Keratinocyte (primary cell): ENCODE data around the gene SEPTIN10.
A peak's percentile ranks its signal among the peaks of the same experiment; 100 is the strongest.

Experiments used
- CTCF ChIP-seq, 3 experiments: IDR thresholded peaks in 1 of 3; conservative IDR thresholded peaks in 1 of 3; optimal IDR thresholded peaks in 1 of 3; 2 replicates in 2 of 3; 3 replicates in 1 of 3; pipeline versions ENCODE3 to v1.5.1; 2011; ENCODE audit warnings: low read length in 3 of 3, mild to moderate bottlenecking in 3 of 3, moderate library complexity in 2 of 3, control low read depth in 1 of 3, inconsistent platforms in 1 of 3; ENCODE audit not compliant: insufficient read depth in 2 of 3; ENCODE audit errors: extremely low read depth in 1 of 3
- EZH2 ChIP-seq: IDR thresholded peaks from one replicate; pipeline ENCODE4 v1.6.1; 2012; ENCODE audit warnings: inconsistent platforms, mild to moderate bottlenecking, low read length, moderate library complexity

GRCh38 chr2:109662889-109663288, 49.1 kb upstream of the SEPTIN10 start:
- TF ChIP-seq EZH2 (no peak), CTCF (optimal IDR thresholded peaks at IDR 0.05 in 1 of 3, IDR thresholded peaks at IDR 0.05 in 1 of 3, conservative IDR thresholded peaks at IDR 0.05 in 1 of 3; ENCODE audit: extremely low read depth in 1 of 3, insufficient read depth in 2 of 3, low read length in 3 of 3) (peak; percentile 8 to 57 (median 35))
